Hepatocyte (in vitro differentiated cells): ENCODE measurements around the gene CEBPB. TPM values are rescaled to one million over a fixed set of nuclear protein-coding genes. Genes with fewer than 3 reads are reported as not detected.

ENCODE experiments used
- DNase-seq: peaks from one replicate; pipeline ENCODE4 v3.0.0-alpha.2; 2016; ENCODE audit warnings: low spot score
- H2AFZ ChIP-seq: fragments of 200-600 bp; sonication (generic); 2 replicates; pipeline ENCODE4 v1.6.0; 2016; ENCODE audit warnings: antibody characterized with exemption, mild to moderate bottlenecking
- H3K27ac ChIP-seq: fragments of 200-600 bp; sonication (generic); 2 replicates; pipeline ENCODE4 v1.5.1; 2016; ENCODE audit warnings: mild to moderate bottlenecking
- H3K27me3 ChIP-seq: fragments of 200-600 bp; sonication (generic); 2 replicates; pipeline ENCODE4 v1.6.1; 2016
- H3K36me3 ChIP-seq: fragments of 200-600 bp; sonication (generic); replicated peaks from 2 replicates; pipeline ENCODE4 v1.5.1; 2016; ENCODE audit warnings: low read depth; ENCODE audit not compliant: insufficient read depth
- H3K4me1 ChIP-seq: fragments of 200-600 bp; sonication (generic); 2 replicates; pipeline ENCODE4 v1.5.1; 2016; ENCODE audit warnings: mild to moderate bottlenecking, moderate library complexity; ENCODE audit not compliant: insufficient read depth
- H3K4me2 ChIP-seq: fragments of 200-600 bp; sonication (generic); 2 replicates; pipeline ENCODE4 v1.6.0; 2016
- H3K4me3 ChIP-seq: fragments of 200-600 bp; sonication (generic); 2 replicates; pipeline ENCODE4 v1.5.1; 2016; ENCODE audit warnings: mild to moderate bottlenecking
- H3K79me2 ChIP-seq: fragments of 200-600 bp; sonication (generic); 2 replicates; pipeline ENCODE4 v1.6.0; 2017; ENCODE audit warnings: mild to moderate bottlenecking
- H3K9me2 ChIP-seq: fragments of 200-600 bp; sonication (generic); replicated peaks from 2 replicates; pipeline ENCODE4 v1.6.0; 2017; ENCODE audit warnings: mild to moderate bottlenecking; ENCODE audit not compliant: insufficient read depth
- H3K9me3 ChIP-seq: fragments of 200-600 bp; sonication (generic); 2 replicates; pipeline ENCODE4 v1.5.1; 2016; ENCODE audit warnings: low read depth, mild to moderate bottlenecking
- H4K20me1 ChIP-seq: fragments of 200-600 bp; sonication (generic); 2 replicates; pipeline ENCODE4 v1.6.0; 2016; ENCODE audit warnings: mild to moderate bottlenecking; ENCODE audit not compliant: insufficient read depth, poor library complexity, severe bottlenecking
- CTCF ChIP-seq: fragments of 200-600 bp; sonication (generic); IDR thresholded peaks from 2 replicates; pipeline ENCODE4 v1.5.1; 2016; ENCODE audit warnings: antibody characterized with exemption, mild to moderate bottlenecking; ENCODE audit not compliant: poor library complexity
- EZH2 ChIP-seq: fragments of 200-600 bp; sonication (generic); IDR thresholded peaks from 2 replicates; pipeline ENCODE4 v1.6.1; 2016; ENCODE audit warnings: antibody characterized with exemption, mild to moderate bottlenecking, borderline replicate concordance
- EZH2phosphoT487 ChIP-seq: fragments of 200-600 bp; sonication (generic); IDR thresholded peaks from one replicate; pipeline ENCODE4 v1.6.1; 2018; ENCODE audit warnings: antibody characterized with exemption, mild to moderate bottlenecking, low read depth, moderate library complexity; ENCODE audit not compliant: unreplicated experiment, severe bottlenecking
- WGBS: methylation state at CpG from one replicate; pipeline ENCODE4 v1.1.6; 2016; ENCODE audit warnings: low lambda C conversion rate; ENCODE audit errors: missing lambda C conversion rate; 5-methylcytosine and 5-hydroxymethylcytosine counted together
- polyA plus RNA-seq: library from polyadenylated mRNA; unstranded; fragments of >200 nt; fragmentation: Nextera tagmentation; extraction: Ambion mirVana; gene quantifications from 2 replicates; pipeline ENCODE4 v1.2.1, GENCODE V29; 2016
- total RNA-seq: library from RNA; depleted of rRNA; stranded (reverse); fragments of >200 nt; gene quantifications from 2 replicates; pipeline ENCODE4 v1.2.3, GENCODE V29; 2014

The CEBPB gene
- total and polyA plus RNA-seq, 2 experiments from 2014 or later, result 58.9 to 159 TPM

GRCh38 chr20:50194831-50195523, 4.3 kb downstream of the CEBPB start:
- Histone ChIP-seq H3K27ac (no peak overlapping the region), H3K79me2 (peaks cover 34% of the 10 kb centered on the region), H3K4me1 (peaks cover 19% of the 10 kb centered on the region), H4K20me1 (peaks cover 31% of the 10 kb centered on the region), H3K4me2 (peak overlapping the region; percentile 77), H3K4me3 (no peak overlapping the region), H3K27me3 (no peaks in the 10 kb centered on the region), H2AFZ (no peak overlapping the region), H3K9me2 (no peaks in the 10 kb centered on the region), H3K9me3 (no peaks in the 10 kb centered on the region), H3K36me3 (no peaks in the 10 kb centered on the region)
- TF ChIP-seq CTCF (no peak), EZH2phosphoT487 (no peak), EZH2 (no peak)
- WGBS, result 80% methylated on average over 8 of the region's 8 CpGs
- no peak for DNase-seq

GRCh38 chr20:50195524-50196120, 5.0 kb downstream of the CEBPB start:
- no peak overlapping the region for H3K27ac ChIP-seq

GRCh38 chr20:50196248-50196647, 5.6 kb downstream of the CEBPB start:
- TF ChIP-seq EZH2 (no peak), CTCF (no peak)
- no peak overlapping the region for H3K4me3 ChIP-seq
- peaks cover 17% of the 10 kb centered on the region for H3K4me1 ChIP-seq
- H4K20me1 ChIP-seq, result peaks cover 31% of the 10 kb centered on the region
- H3K9me3 ChIP-seq, result no peaks in the 10 kb centered on the region
- H3K9me2 ChIP-seq, result no peaks in the 10 kb centered on the region
- H2AFZ ChIP-seq, result no peak overlapping the region
- no peak overlapping the region for H3K4me2 ChIP-seq
- peaks cover 34% of the 10 kb centered on the region for H3K79me2 ChIP-seq
- no peaks in the 10 kb centered on the region for H3K27me3 ChIP-seq
- H3K36me3 ChIP-seq, result no peaks in the 10 kb centered on the region
- no peak overlapping the region for H3K27ac ChIP-seq
- no peak for DNase-seq
- WGBS, result 90% methylated on average over 4 of the region's 4 CpGs

More at GRCh38 chr20:50195524-50196120, 5.0 kb downstream of the CEBPB start:
- H3K36me3 ChIP-seq, result no peaks in the 10 kb centered on the region
- no peak overlapping the region for H3K4me2 ChIP-seq
- no peaks in the 10 kb centered on the region for H3K9me3 ChIP-seq
- no peak for DNase-seq
- H3K4me1 ChIP-seq, result peaks cover 17% of the 10 kb centered on the region
- H2AFZ ChIP-seq, result no peak overlapping the region
- H3K79me2 ChIP-seq, result peaks cover 34% of the 10 kb centered on the region
- no peak overlapping the region for H3K4me3 ChIP-seq
- H3K9me2 ChIP-seq, result no peaks in the 10 kb centered on the region
- H4K20me1 ChIP-seq, result peaks cover 31% of the 10 kb centered on the region
- no peaks in the 10 kb centered on the region for H3K27me3 ChIP-seq
- TF ChIP-seq CTCF (no peak), EZH2phosphoT487 (no peak), EZH2 (no peak)
- 87% methylated on average over 13 of the region's 13 CpGs for WGBS
